ENCODE measurements around the gene SNRNP200.

The SNRNP200 gene

DNA sequence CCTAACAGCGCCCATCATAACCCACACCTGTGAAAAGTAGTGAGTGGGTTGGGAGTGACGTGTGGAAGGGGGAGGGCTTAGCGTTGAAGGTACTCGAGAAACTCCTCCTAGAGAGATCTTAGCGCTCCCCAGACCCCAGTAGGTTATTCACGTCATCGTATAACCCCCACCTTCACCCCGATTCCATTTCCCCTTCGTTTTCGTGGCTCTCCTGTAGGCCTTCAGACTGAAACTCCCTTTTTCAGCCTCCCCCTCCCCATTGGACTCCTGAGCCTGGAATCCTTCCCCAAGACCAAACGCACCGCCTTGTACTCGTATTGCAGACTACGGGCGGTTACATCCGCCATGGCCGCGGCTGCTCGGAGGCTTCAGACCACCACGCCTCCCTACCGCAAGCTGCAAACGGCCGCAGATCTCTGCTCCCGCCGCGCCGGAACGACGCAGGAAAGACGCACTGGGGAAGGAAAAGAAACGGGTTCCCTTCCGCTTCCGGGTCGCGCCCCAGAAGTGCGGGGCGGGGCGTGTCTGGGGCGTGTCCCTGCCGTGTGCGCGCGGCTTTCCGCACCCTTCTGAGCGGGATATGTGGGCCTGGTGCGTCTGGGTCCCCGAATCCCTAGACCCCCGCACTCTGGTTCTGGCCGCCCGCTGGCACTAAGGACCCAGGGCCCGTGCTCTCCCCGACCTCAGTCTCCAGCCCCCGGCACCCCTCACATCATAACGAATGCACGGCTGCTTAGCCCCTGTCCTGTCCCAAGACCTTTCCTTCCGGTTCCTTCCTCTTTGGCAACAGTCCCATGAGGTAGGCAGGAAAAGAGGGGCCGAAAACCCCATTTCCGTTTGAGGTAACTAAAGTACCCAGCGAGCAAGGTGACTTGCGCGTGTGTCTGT lies at the start of gene SNRNP200:
TSS of gene SNRNP200 (minus strand) at position 456 of the 888 bp plus-strand sequence. CDS start at position 347, 109 bp downstream.
- peak; percentile 95 for DNase-seq (ENCODE audit: low read depth)

DNA sequence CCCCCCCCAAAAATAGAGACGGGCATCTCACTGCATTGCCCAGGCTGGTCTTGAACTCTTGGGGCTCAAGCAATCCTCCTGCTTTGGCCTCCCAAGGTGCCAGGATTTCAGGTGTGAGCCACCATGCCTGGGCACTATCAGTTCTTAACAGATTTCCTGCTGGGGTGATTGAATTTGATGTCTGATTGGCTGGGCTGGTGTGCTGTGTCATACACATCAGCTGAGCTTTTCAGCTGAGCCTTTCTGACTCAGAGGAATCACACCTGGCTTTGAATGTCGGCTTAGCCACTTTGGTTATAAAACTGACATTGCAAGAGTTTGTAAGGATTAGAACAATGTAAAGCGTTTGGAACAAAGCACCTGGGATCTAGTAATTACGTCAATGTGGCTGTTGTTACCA lies 49.1 kb upstream of the SNRNP200 start:
- DNase-seq (ENCODE audit: low read depth): no peak

DNA sequence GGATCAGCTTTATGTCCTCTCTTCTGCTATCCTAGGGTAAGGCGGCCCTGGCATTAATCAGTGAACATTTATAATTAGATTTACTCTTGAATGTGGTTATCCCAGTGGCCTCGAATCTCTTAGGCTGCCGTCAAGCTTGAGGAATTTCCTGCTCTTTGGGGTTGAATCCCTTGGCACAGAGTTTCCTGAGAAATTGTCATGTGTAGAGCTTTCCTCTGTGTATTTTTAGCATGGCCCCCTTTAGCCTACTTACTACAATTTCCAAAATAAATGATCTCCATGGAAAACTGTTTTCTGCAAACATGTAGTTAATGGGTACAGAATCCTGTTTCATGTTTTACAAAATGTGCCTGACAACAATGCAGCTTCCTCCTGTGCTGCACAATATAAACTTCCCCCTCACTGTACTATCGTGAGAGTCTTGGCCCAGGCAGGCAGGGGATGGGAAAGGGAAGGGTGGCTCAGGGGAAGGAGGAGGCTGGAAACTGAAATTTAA lies 48.3 kb upstream of the SNRNP200 start:
- no peak for DNase-seq (ENCODE audit: low read depth)

DNA sequence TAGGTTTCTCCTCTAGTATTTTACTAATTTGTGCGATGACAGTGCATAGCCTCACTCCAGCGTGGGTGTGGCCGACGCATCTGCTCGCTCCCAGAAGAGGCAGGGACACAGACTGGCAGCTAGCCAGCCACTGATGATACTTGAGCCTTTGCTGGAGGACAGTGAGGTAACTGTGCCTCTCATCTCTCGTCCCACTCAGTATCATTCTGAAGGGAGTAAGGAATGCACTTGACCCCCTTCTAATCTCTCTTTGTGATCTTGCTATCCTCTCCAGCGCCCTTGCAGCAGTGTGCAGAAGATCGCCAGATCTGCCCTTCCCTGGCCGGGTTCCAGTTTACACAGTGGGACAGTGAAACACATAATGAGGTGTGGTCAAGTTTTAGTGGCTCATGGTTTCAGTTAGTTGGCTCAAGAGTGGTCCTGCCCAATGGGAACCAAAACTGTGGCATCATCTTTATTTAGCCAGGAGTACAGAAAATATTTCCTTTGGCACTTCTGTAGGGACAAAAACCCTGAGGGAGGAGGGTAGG lies 47.8 kb upstream of the SNRNP200 start:
- DNase-seq (ENCODE audit: low read depth): no peak

DNA sequence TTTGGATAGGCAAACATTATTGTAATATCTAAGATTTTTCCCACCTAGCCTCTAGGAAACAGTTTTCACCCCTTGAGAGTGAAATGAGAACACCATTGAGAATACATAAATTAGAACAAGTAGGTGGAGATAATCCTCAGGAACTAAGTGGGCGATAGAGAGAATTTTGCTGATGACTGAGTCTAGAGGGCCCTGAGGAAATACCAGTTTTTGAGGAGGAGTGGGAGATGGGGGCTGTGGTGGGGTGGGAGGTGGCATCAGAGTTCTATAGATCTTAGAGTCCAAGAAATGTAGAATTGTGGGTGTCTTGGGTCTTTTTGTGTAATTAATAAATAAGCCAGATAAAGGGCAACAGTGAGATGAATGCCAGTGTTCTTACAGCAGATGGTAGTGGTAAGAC lies 42.0 kb upstream of the SNRNP200 start:
- no peak for DNase-seq (ENCODE audit: low read depth)

DNA sequence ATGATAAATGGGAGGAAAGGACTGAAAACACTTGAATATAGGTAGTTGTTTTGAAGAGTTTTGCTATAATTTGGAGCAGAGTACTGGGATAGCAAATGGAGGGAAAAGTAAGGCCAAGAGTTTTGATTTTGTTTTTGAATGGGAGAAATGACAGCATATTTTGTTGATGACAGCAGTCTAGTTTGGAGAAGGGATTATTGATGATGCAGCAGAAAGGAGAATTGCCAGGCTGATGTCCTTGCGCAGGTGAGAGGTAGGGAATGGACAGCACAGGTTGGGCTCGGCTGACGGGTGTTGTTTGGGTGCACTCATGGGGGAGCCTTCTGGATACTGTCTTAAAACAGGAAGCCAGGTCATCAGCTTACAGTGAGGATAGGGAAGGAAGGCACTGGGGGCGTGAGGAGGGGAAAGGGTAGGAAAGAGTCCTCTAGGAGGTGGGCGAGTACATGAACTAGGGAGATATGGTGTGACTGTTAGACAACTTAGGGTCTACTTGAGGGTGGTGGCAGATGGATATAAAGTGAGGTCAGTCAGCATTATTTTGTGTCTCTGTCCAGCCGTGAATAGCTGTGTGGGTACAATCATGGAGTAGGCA lies 40.6 kb upstream of the SNRNP200 start:
- no peak for DNase-seq (ENCODE audit: low read depth)

DNA sequence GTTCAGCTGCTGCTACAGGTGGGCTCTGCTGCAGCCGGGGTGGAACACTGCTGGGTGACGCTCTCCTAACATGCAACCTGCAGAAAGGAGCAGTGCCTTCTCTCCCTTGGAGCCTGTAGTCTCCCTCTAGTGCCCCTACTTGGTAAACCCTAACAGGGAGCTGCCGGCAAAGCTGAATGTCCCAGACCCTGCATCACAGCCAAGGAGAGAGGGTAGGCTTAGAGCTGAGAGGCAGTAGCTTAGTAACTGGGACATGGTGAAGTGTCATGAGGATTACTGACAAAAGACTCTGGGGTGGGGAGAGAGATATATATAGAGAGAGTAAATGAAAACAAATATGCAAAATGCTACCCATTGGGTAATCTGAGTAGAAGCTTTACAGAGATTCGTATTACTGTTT lies 40.1 kb upstream of the SNRNP200 start:
- DNase-seq (ENCODE audit: low read depth): peak; percentile 30

DNA sequence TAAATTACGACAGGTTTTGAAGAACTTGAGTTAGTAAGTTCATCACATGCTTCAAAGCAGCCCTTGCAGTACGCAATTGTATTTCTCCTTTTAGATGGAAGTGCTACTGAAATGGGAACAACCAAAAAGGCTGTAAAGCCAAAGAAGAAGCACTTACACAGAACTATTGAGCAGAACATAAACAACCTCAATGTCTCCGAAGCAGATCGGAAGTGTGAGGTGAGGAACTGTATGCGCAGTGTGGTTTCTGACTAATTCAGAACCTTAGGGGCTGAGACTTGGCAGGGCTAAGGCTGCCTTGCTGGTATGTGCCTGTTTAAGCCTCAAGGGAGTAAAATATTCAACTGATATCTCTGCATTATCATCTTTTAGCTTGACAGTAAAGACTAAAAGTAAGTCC lies 38.7 kb upstream of the SNRNP200 start:
- peak; percentile 27 for DNase-seq (ENCODE audit: low read depth)

DNA sequence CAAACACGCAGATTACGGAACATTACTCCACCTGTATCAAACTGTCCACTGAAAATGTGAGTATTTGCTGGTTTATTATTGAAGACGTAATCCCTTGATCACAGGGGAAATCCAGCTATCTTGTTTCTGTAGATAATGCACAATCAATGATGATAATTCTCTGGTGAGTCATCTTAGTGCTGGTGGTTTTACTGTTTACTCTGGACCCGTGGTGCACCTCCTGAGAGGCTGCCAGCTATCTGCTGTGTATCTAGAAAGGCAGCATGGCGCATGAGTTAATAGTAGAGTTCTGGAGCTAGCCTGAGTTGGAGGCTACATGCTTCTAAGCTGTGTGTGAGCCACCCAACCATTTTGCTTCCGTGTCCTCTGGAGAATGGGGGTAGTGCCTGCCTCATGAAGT lies 36.7 kb upstream of the SNRNP200 start:
- peak; percentile 90 for DNase-seq (ENCODE audit: low read depth)

DNA sequence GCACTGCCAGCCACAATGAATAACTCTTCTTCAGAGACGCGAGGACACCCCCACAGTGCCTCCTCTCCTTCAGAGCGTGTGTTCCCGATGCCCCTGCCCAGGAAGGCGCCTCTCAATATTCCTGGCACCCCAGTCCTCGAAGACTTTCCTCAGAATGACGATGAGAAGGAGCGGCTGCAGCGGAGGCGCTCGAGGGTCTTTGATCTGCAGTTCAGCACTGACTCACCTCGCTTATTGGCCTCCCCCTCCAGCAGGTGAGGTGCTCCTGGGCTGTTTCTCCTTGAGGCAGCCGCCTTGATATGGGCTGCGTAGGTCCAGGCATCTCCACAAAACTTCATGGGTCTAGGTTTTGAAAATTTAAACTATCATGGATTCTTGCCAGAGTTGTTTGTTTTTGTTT lies 36.3 kb upstream of the SNRNP200 start:
- DNase-seq (ENCODE audit: low read depth): no peak

DNA sequence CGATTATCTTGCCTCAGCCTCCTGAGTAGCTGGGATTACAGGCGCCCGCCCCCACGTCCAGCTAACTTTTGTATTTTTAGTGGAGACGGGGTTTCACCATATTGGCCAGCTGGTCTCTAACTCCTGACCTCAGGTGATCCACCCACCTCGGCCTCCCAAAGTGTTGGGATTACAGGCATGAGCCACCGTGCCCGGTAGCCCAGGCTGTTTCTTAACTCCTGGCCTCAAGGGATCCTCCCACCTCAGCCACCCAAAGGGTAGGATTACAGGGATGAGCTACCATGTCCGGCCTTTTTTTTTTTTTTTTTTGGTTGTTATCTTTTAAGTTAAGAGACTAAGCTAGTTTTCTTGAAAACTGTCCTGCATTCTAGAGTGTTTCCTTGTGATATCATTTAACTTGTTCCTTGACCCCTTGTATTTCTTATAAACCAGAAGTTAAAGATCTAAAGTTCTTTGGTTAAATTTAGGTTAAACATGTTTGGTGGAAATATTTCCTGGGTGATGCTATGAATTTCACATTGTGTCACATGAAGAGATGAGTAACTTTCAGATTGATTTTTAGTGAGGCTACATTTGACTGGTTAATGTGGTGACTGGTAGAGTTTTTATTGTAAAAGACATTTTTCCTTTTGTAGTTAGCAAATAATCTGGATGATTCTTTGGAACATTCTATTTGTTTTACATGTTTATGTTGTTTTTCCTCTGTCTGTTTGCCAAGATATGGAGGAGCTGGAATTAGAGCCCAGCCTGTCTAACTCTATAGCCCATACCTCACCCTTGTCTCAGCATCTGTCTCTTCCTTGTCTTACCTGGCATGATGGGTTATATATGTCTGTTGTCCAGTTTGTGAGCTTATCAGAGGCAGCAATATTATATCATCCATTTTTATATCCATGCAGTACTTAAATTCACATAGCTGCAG lies 35.4 kb upstream of the SNRNP200 start:
- peak; percentile 61 for DNase-seq (ENCODE audit: low read depth)

DNA sequence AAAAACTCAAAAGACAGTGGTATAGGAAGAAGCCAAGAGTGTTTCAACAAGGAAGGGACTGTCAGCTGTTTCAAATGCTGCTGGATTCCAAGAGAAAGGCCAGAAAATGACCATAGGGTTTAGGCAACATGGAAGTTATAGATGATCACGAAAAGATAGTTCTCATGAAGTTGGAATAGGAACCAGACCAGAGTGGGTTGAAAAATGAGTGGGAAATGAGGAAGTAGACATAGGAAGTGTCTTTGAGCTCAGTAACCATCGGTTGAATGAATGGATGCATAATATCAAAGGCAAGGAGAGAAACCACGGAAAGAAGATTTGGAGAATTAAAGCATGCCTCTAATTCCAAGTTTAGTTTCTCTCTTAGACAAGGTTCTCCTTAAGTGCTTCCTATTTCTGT lies 31.5 kb upstream of the SNRNP200 start:
- no peak for DNase-seq (ENCODE audit: low read depth)

DNA sequence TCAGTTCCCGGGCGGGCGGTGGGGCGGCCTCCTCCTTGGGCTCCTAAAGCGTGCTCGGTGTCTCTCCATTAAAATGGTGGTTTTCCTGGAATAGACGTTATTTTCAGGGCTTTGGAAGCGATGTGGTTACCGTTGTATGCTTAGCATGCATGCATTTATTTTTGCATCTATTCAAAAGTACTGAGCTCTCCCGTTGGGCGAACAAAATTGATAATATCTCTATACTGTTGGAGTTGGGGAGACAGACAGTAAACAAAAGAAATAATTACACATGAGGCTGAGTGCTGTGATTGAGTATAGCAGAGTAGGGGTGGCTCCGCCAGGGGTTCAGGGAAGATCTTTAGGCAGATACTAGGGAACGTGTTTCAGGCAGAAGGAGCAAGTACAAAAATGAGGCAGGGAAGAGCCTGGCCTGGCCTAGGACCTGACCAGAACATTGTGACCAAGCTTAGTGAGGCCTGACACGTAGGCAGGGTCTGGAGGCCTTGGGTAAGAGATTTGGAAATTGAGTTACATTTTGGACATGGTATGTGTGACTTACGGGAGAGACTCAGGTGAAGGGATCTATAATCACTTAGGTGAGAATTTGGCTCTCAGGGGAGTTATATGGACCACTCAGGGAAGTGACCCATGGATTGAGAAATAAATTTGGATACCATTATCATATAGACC lies 30.9 kb upstream of the SNRNP200 start:
- peak; percentile 21 for DNase-seq (ENCODE audit: low read depth)

DNA sequence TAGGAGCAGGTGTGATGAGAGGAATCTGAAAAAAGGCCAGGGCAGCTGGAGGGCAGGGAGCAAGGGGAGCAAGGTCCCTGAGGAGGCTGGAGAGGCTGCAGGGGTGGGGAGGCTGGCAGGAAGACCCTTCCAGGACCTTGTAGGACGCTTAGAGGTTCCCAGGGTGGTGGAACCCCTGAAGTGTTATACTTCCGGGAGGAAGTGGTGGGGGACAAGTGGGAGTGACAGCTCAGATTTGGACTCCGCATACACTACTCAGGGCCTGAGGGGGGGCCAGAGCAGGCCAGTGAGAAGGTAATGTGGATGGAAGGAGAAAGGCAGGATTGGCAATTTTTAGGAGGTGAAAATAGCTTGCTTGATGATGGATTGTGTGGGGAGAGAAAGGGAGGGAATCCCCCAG lies 28.4 kb upstream of the SNRNP200 start:
- DNase-seq (ENCODE audit: low read depth): no peak

DNA sequence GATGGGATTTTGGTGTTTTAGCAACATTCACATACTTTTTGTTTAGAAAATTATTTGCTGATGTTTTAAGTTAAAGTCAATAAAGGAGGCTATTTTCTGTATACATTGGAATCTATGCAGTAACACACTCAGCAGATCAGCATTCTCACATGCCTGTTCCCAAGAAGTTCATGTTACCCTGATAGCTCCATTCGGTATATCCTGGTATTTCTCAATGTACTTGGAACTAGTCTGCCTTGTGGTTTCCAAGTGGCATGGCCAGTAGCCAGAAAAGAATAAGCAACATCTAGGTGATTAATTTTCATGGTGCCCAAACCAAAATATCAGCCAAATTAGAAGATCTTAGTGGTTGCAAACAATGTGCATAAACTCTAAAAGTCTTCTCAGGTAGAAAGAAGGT lies 25.1 kb upstream of the SNRNP200 start:
- peak; percentile 41 for DNase-seq (ENCODE audit: low read depth)

DNA sequence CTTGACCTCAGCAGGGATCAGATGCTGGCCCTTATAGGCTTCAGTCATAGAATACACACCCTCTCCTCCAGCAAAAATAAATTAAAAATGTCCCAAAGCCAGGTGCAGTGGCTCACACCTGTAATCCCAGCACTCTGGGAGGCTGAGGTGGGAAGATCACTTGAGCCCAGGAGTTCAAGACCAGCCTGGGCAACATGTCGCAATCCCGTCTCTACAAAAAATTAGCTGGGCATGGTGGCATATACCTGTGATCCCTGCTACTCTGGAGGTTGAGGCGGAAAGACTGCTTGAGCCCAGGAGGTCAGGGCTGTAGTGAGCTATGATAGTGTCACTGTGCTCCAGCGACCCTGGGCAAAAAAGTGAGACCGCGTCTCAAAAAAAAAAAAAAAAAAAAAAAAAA lies 24.5 kb upstream of the SNRNP200 start:
- no peak for DNase-seq (ENCODE audit: low read depth)

DNA sequence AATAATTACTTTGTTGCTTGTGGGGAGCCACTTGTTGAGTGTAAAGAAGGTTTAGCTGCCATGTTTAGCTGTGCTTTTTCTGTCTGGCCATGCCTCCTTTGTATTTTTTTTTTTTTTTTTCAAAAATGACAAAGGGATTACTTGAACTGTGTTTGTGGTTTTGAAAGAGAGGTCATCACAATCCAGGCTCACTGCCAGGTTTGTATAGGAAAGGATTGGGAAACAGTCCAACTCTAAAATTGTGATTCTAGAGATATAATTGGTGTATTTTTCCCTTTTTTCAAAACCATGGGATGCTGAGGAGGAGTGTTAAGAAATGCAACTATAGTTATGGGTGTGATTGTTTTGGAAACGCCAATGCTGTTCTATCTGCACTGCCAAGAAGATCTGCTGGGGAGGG lies 24.1 kb upstream of the SNRNP200 start:
- DNase-seq (ENCODE audit: low read depth): peak; percentile 86

DNA sequence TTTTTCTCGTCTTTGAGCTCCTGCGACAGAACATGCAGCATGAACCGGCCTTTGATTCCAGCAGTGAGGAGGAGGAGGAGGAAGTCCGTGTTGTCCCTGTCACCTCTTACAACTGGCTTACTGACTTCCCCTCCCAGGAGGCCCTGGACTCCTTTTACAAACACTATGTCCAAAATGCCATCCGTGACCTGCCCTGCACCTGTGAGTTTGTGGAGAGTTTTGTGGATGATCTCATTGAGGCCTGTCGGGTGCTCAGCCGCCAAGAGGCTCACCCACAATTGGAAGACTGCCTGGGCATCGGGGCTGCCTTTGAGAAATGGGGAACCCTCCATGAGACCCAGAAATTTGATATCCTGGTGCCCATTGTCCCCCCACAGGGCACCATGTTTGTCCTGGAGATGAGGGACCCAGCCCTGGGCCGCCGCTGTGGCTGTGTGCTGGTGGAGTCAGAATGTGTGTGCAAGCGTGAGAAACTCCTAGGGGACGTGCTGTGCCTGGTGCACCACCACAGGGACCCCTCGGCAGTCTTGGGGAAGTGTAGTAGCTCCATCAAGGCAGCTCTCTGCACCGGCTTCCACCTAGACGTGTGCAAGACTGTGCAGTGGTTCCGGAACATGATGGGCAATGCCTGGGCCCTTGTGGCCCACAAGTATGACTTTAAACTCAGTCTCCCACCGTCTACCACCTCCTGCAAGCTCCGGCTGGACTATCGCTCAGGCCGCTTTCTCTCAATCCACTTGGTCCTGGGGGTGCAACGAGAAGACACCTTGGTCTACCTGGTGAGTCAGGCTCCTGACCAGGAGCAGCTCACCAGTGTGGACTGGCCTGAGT lies 21.9 kb upstream of the SNRNP200 start:
- no peak for DNase-seq (ENCODE audit: low read depth)

DNA sequence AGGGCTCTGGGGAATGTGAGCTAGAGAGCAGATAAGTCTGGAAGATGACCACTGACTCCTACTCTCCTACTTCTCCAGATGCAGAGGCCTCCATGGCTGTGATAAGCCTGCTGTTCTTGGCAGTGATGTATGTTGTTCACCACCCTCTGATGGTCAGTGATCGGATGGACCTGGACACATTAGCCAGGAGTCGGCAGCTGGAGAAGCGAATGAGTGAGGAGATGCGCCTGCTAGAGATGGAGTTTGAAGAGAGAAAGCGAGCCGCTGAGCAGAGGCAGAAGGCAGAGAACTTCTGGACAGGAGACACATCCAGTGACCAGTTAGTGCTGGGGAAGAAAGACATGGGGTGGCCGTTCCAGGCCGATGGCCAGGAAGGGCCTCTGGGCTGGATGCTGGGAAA lies 21.2 kb upstream of the SNRNP200 start:
- no peak for DNase-seq (ENCODE audit: low read depth)

DNA sequence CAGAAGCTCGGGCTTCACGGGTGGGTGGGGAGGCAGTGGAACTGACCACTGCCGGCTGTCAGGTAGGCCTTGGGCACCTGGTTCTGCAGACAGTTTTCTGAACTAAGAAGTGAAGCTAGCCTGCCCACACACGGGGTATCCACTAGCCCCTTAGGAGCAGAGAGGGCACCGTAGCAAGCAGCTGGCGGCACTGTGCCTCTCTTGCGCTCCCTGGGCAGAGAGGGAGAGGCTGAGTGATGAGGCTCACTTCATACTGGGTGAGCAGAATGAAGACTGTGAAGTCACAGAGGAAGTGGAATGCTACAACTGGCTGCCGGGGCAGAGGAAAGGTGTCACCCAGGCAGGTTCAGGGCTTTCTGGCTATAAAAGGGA lies 20.5 kb upstream of the SNRNP200 start:
- DNase-seq (ENCODE audit: low read depth): no peak
